A673 (cell line): ENCODE results near the gene PRKCI. TPM values are rescaled to one million over a fixed set of nuclear protein-coding genes. Genes with fewer than 3 reads are reported as not detected.

ENCODE experiments used
- BruUV-seq: library from RNA; stranded (reverse); fragments of 400-500 nt; replicated peaks from 2 replicates; lab custom pipeline; 2021; lab: Mats Ljungman, UMichigan
- CTCF ChIA-PET: fragments of 300-600 bp; sonication (Branson Sonifier 250); formaldehyde crosslinking; loops from one replicate; lab custom pipeline; 2022; ENCODE audit warnings: antibody characterized with exemption; lab: Charles Lee
- POLR2A ChIA-PET: fragments of 300-600 bp; sonication (Branson Sonifier 250); formaldehyde crosslinking; loops from one replicate; lab custom pipeline; 2022; ENCODE audit warnings: antibody characterized with exemption; ENCODE audit not compliant: low non-redundant PET; lab: Charles Lee
- DNase-seq: peaks from one replicate; pipeline ENCODE4 v3.0.0-alpha.2; 2015; ENCODE audit warnings: low spot score
- H3K27ac ChIP-seq: fragments of 200-600 bp; sonication (generic); 2 replicates; pipeline ENCODE4 v1.5.1; 2016; ENCODE audit warnings: mixed run types, low read depth, mild to moderate bottlenecking, mixed read lengths, antibody characterized with exemption, low read length; ENCODE audit not compliant: poor library complexity, severe bottlenecking
- H3K27me3 ChIP-seq: fragments of 200-600 bp; sonication (generic); replicated peaks from 2 replicates; pipeline ENCODE4 v1.6.1; 2017; ENCODE audit warnings: mixed run types, low read depth, mild to moderate bottlenecking, mixed read lengths, antibody characterized with exemption, low read length; ENCODE audit not compliant: insufficient read depth, poor library complexity
- H3K36me3 ChIP-seq: fragments of 200-600 bp; sonication (generic); 2 replicates; pipeline ENCODE4 v1.6.1; 2016; ENCODE audit warnings: mixed run types, mild to moderate bottlenecking, mixed read lengths, antibody characterized with exemption, low read length; ENCODE audit not compliant: insufficient read depth, poor library complexity, severe bottlenecking
- H3K4me1 ChIP-seq: fragments of 200-600 bp; sonication (generic); 2 replicates; pipeline ENCODE4 v1.6.1; 2017; ENCODE audit warnings: mixed run types, mild to moderate bottlenecking, mixed read lengths, antibody characterized with exemption, low read length; ENCODE audit not compliant: insufficient read depth, poor library complexity, severe bottlenecking
- H3K4me3 ChIP-seq: fragments of 200-600 bp; sonication (generic); 2 replicates; pipeline ENCODE4 v1.5.1; 2016; ENCODE audit warnings: low read depth, mixed run types, mild to moderate bottlenecking, mixed read lengths, low read length; ENCODE audit not compliant: poor library complexity, severe bottlenecking
- H3K9me3 ChIP-seq: fragments of 200-600 bp; sonication (generic); 2 replicates; pipeline ENCODE4 v1.6.1; 2016; ENCODE audit warnings: mixed run types, low read depth, mild to moderate bottlenecking, mixed read lengths, antibody characterized with exemption, low read length; ENCODE audit not compliant: poor library complexity, severe bottlenecking
- EZH2 ChIP-seq: fragments of 200-600 bp; sonication (generic); IDR thresholded peaks from 2 replicates; pipeline ENCODE4 v1.6.1; 2017; ENCODE audit warnings: borderline replicate concordance, low read depth, mild to moderate bottlenecking, mixed read lengths, antibody characterized with exemption, low read length; ENCODE audit not compliant: poor library complexity, severe bottlenecking
- intact Hi-C: fragments of 100-400 bp; cut with micrococcal nuclease; formaldehyde crosslinking; loops from one replicate; pipeline ENCODE4 v1.10.0; 2022; ENCODE audit not compliant: unreplicated experiment
- total RNA-seq: library from RNA; stranded (reverse); gene quantifications from 2 replicates; pipeline ENCODE4 v1.2.3, GENCODE V29; 2021
- TF ChIP-seq, protein P1 (sequence below): fragments of 300-800, 200-600 bp; sonication (generic); conservative IDR thresholded peaks from 2 replicates; pipeline ENCODE4 v1.5.1; 2017; ENCODE audit warnings: low read depth, mild to moderate bottlenecking, antibody characterized with exemption, low read length, moderate library complexity, mixed read lengths

Gene PRKCI
- total RNA-seq, 1 experiment from 2014 or later, result 48.2 TPM

DNA sequence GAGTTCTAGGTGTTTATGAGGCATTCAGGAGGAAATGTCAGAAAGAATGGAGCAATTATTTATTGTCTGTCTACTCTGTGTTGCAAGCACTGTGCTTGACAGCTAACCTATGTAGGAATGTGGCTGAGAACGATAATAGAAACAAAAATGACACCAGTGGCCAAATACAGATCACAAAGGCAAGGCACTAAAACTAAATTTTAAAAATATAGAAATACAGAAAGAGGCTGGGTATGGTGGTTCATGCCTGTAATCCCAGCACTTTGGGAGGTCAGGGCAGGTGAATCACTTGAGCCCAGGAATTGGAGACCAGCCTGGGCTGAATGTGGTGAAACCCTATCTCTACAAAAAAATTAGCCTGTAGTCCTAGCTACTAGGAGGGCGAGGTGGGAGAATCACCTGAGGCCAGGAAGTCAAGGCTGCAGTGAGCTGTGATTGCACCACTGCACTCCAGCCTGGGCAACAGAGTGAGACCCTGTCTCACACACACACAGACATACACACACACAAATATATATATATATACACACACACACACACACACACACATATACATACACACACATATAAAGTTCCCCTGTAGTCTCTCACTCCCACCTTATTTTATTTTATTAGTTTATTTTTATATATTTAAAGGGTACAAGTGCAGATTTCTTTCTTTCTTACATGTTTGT is 6.0 kb downstream of the PRKCI start:
- no TSS peak for BruUV-seq
- no peak for DNase-seq
- H3K9me3 ChIP-seq, result no peaks in the 10 kb centered on the region
- no peaks in the 10 kb centered on the region for H3K27me3 ChIP-seq
- H3K36me3 ChIP-seq, result no peaks in the 10 kb centered on the region
- H3K4me1 ChIP-seq, result peaks cover 27% of the 10 kb centered on the region
- POLR2A ChIA-PET, result interaction anchor here (0.7 kb wide), 1 partner anchor 217 kb away, joined by 3 read pairs; no protein-coding TSS in a partner anchor
- CTCF ChIA-PET, result no interaction called here
- no peak overlapping the region for H3K27ac ChIP-seq
- intact Hi-C loops, result no loop called here
- H3K4me3 ChIP-seq, result no peak overlapping the region
- TF ChIP-seq, protein P1, sequence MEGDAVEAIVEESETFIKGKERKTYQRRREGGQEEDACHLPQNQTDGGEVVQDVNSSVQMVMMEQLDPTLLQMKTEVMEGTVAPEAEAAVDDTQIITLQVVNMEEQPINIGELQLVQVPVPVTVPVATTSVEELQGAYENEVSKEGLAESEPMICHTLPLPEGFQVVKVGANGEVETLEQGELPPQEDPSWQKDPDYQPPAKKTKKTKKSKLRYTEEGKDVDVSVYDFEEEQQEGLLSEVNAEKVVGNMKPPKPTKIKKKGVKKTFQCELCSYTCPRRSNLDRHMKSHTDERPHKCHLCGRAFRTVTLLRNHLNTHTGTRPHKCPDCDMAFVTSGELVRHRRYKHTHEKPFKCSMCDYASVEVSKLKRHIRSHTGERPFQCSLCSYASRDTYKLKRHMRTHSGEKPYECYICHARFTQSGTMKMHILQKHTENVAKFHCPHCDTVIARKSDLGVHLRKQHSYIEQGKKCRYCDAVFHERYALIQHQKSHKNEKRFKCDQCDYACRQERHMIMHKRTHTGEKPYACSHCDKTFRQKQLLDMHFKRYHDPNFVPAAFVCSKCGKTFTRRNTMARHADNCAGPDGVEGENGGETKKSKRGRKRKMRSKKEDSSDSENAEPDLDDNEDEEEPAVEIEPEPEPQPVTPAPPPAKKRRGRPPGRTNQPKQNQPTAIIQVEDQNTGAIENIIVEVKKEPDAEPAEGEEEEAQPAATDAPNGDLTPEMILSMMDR, result no peak
- TF ChIP-seq EZH2, result no peak

DNA sequence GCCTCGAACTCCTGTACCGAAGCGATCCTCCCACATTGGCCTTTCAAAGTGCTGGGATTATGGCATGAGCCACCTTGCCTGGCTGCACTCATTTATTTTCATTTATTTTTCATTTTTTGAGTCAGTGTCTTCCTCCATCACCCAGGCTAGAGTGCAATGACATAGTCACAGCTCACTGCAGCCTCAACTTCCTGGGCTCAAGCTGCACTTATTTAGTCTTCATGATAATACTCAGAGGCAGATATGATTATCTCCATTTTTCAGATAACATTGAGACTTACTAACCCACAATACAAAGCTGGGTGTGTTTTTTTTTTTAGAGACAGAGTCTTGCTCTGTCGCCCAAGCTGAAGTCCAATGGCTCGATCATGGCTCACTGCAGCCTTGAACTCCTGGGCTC is 10.0 kb downstream of the PRKCI start:
- no peak overlapping the region for H3K4me3 ChIP-seq
- intact Hi-C loops, result no loop called here
- H3K9me3 ChIP-seq, result no peaks in the 10 kb centered on the region
- no peak overlapping the region for H3K27ac ChIP-seq
- H3K4me1 ChIP-seq, result no peaks in the 10 kb centered on the region
- ChIA-PET POLR2A (no interaction called here), CTCF (no interaction called here)
- BruUV-seq, result no TSS peak
- no peaks in the 10 kb centered on the region for H3K27me3 ChIP-seq
- TF ChIP-seq EZH2, result no peak
- TF ChIP-seq, protein P1, result no peak
- peaks cover 15% of the 10 kb centered on the region for H3K36me3 ChIP-seq
- no peak for DNase-seq

DNA sequence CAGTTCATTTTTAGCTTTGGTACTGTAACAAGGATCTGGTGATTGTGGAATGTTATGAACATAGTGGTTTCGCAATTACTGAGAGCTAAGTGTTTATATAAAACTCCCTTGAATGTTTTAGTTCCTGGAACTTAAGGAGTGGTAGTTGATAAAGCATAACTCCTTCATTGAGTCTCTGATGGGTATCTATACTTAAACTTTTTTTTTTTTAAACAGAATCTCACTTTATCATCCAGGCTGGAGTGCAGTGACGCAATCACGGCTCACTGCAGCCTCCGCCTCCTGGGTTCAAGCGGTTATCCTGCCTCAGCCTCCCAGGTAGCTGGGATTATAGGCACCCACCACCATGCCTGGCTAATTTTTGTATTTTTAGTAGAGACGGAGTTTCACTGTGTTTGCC is 11.3 kb downstream of the PRKCI start:
- CTCF ChIA-PET, result no interaction called here
- BruUV-seq, result no TSS peak
- Histone ChIP-seq H3K27me3 (no peaks in the 10 kb centered on the region), H3K9me3 (no peaks in the 10 kb centered on the region), H3K4me3 (no peak overlapping the region), H3K27ac (no peak overlapping the region), H3K36me3 (peaks cover 19% of the 10 kb centered on the region), H3K4me1 (no peaks in the 10 kb centered on the region)
- POLR2A ChIA-PET, result no interaction called here
- TF ChIP-seq EZH2, result no peak
- TF ChIP-seq, protein P1, result no peak
- peak; percentile 15 for DNase-seq
- intact Hi-C loops, result no loop called here
